Measurements from ENCODE around the gene SPATA45.

- TF ChIP-seq POLR2A (IDR thresholded peaks at IDR 0.05) (no peak), CTCF (IDR thresholded peaks at IDR 0.05 in 4 of 5, conservative IDR thresholded peaks at IDR 0.05 in 1 of 5) (no peak)
These were observed 21.5 kb downstream of the SPATA45 start for GRCh38 chr1:212825798-212826452.
